ENCODE measurements around the gene DLD. TPM values are rescaled to one million over a fixed set of nuclear protein-coding genes. Genes with fewer than 3 reads are reported as not detected.

Gene DLD
- total and polyA plus RNA-seq, 9 of the 15 experiments (the other 6 are each of a cell fraction or from before 2014, with no cell fraction given), result 130 to 639 (median 247) TPM

DNA sequence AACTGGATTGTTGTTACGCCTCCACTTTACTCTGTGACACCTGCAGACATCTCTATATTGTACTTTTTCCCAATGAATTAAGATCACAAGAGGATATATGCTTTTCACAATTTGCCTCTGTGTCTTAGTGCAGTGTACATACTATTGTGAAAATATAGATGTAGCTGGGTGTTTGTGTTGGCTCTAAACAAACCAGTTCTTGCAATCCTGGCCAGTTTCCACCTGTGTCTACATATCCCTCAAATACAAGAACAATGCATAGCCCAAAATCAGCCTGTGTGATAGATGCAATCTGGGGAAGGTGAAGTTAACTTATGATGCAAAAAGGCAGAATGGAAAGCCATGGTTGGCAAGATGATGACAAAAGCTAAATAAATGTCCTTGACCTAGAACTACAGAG lies 36.5 kb upstream of the DLD start (continued):
- TF ChIP-seq NR2F6 (CRISPR knock-in tag; IDR thresholded peaks at IDR 0.05), result no peak

DNA sequence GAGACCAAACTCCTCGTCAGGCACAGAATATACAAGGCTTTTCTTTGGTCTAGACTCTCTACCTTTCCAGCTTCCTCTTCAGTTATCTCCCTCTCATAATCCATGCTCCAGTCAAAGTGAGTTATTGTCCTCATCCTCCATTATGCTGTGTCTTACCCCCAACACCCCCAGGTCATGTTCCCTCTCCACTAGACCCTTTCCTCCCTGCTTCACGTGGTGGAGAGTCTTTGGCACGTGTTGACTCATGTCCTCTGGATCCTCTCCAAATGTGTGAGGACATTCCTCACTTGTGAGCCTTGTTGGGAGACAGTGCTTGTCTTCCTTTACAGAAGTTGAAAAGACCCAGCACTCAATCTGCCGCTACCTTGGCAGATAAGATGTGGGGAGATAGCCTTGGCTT lies 36.0 kb upstream of the DLD start:
- ATAC-seq (no peak), DNase-seq (ENCODE audit: extremely low read depth in 1 of 4, low spot score in 3 of 4) (no peak), FAIRE-seq (no peak)
- no peak overlapping the region for H2AFZ ChIP-seq (ENCODE audit: low read depth, low read length)
- H3K27ac ChIP-seq (ENCODE audit: extremely low read depth, low read depth, low read length), result no peak overlapping the region
- peaks cover 23 to 26% of the 10 kb centered on the region in 2 experiments for H3K27me3 ChIP-seq (ENCODE audit: control insufficient read depth in 2 of 2, insufficient read depth in 2 of 2, low read length in 2 of 2)
- no peak overlapping the region for H3K4me3 ChIP-seq
- no peaks in the 10 kb centered on the region for H3K9me1 ChIP-seq (ENCODE audit: control insufficient read depth, insufficient read depth, low read length)
- no peaks in the 10 kb centered on the region for H3K79me2 ChIP-seq (ENCODE audit: control insufficient read depth, insufficient read depth, low read length)
- no peaks in the 10 kb centered on the region for H3K4me1 ChIP-seq (replicated peaks in 1 of 2; ENCODE audit: control insufficient read depth in 2 of 2, insufficient read depth in 2 of 2, low read length in 2 of 2)
- no peak overlapping the region for H3K9ac ChIP-seq (ENCODE audit: insufficient read depth in 1 of 2, low read depth in 2 of 2, low read length in 2 of 2)
- no peaks in the 10 kb centered on the region for H3K9me3 ChIP-seq (replicated peaks; ENCODE audit: control insufficient read depth, insufficient read depth, low read depth, low read length)
- H3K4me2 ChIP-seq (ENCODE audit: insufficient read depth, low read length), result no peak overlapping the region; the same call in 1 of the 2 replicates
- ChIA-PET CTCF (ENCODE audit: low intra/inter-chr PET ratio) (no interaction called here), POLR2A (interaction anchor here (0.6 to 1.5 kb wide), 6 partner anchors 9 to 642 kb away, joined by 3 to 4 read pairs (median 3); no protein-coding TSS in a partner anchor)
- no peaks in the 10 kb centered on the region for H4K20me1 ChIP-seq (replicated peaks; ENCODE audit: control insufficient read depth, insufficient read depth, low read length)
- intact Hi-C loops (cut with micrococcal nuclease) (no loop called here), in situ Hi-C loops (cut with MboI) (no loop called here)
- no peaks in the 10 kb centered on the region for H3K36me3 ChIP-seq (ENCODE audit: control insufficient read depth, insufficient read depth, low read length)
- BruUV-seq (replicated peaks), result no TSS peak
- 0% methylated on average over 4 of the region's 4 CpGs for WGBS (ENCODE audit: insufficient coverage, low coverage, missing lambda C conversion rate)
- TF ChIP-seq BHLHE40 (IDR thresholded peaks at IDR 0.05; ENCODE audit: low read length), result peak; percentile 72
- no peak for TF ChIP-seq NONO (IDR thresholded peaks at IDR 0.05; ENCODE audit: low read depth in 2 of 2, low read length in 1 of 2)
- TF ChIP-seq, protein P1, sequence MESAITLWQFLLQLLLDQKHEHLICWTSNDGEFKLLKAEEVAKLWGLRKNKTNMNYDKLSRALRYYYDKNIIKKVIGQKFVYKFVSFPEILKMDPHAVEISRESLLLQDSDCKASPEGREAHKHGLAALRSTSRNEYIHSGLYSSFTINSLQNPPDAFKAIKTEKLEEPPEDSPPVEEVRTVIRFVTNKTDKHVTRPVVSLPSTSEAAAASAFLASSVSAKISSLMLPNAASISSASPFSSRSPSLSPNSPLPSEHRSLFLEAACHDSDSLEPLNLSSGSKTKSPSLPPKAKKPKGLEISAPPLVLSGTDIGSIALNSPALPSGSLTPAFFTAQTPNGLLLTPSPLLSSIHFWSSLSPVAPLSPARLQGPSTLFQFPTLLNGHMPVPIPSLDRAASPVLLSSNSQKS (CRISPR knock-in tag; IDR thresholded peaks at IDR 0.05), result no peak
- TF ChIP-seq, protein P2, sequence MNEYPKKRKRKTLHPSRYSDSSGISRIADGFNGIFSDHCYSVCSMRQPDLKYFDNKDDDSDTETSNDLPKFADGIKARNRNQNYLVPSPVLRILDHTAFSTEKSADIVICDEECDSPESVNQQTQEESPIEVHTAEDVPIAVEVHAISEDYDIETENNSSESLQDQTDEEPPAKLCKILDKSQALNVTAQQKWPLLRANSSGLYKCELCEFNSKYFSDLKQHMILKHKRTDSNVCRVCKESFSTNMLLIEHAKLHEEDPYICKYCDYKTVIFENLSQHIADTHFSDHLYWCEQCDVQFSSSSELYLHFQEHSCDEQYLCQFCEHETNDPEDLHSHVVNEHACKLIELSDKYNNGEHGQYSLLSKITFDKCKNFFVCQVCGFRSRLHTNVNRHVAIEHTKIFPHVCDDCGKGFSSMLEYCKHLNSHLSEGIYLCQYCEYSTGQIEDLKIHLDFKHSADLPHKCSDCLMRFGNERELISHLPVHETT (CRISPR knock-in tag; conservative IDR thresholded peaks at IDR 0.05 in 1 of 2, IDR thresholded peaks at IDR 0.05 in 1 of 2), result no peak
- TF ChIP-seq, protein P3, sequence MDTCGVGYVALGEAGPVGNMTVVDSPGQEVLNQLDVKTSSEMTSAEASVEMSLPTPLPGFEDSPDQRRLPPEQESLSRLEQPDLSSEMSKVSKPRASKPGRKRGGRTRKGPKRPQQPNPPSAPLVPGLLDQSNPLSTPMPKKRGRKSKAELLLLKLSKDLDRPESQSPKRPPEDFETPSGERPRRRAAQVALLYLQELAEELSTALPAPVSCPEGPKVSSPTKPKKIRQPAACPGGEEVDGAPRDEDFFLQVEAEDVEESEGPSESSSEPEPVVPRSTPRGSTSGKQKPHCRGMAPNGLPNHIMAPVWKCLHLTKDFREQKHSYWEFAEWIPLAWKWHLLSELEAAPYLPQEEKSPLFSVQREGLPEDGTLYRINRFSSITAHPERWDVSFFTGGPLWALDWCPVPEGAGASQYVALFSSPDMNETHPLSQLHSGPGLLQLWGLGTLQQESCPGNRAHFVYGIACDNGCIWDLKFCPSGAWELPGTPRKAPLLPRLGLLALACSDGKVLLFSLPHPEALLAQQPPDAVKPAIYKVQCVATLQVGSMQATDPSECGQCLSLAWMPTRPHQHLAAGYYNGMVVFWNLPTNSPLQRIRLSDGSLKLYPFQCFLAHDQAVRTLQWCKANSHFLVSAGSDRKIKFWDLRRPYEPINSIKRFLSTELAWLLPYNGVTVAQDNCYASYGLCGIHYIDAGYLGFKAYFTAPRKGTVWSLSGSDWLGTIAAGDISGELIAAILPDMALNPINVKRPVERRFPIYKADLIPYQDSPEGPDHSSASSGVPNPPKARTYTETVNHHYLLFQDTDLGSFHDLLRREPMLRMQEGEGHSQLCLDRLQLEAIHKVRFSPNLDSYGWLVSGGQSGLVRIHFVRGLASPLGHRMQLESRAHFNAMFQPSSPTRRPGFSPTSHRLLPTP (IDR thresholded peaks at IDR 0.05; ENCODE audit: borderline replicate concordance, extremely low read depth, insufficient read length), result no peak
